ENCODE measurements around the gene MED9.

- TF ChIP-seq CTCF (IDR thresholded peaks at IDR 0.05; ENCODE audit: insufficient read depth, low read length, poor library complexity, severe bottlenecking), result no peak
- TF ChIP-seq EZH2phosphoT487 (conservative IDR thresholded peaks at IDR 0.05; ENCODE audit: low read length), result no peak
These were observed 14.6 kb upstream of the MED9 start for GRCh38 chr17:17462048-17462824.

Measured in SU-DHL-6 (cell line).